ENCODE results near the gene SLC25A34.

SLC25A34 gene

DNA sequence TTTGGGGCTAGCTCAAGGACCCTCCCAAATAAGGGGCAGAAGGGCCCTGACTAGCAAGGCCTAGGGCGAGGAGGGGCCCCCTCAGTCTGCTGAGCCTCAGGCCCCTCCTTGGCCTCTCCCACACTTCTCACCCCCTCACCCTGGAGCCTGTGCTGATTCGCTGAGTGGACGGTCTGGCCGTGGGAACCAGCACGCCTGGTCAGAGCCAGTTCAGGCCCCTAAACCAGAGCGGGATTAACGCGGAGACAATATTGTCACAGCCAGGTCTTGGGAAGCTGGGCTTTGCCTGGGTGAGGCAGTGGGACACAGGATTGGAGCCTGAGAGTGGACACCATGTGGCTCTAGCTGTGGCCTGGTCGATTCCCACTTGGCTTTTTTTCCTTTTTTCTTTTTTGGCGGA, 17.7 kb downstream of the SLC25A34 start:
- no peak for DNase-seq (ENCODE audit: low spot score)

DNA sequence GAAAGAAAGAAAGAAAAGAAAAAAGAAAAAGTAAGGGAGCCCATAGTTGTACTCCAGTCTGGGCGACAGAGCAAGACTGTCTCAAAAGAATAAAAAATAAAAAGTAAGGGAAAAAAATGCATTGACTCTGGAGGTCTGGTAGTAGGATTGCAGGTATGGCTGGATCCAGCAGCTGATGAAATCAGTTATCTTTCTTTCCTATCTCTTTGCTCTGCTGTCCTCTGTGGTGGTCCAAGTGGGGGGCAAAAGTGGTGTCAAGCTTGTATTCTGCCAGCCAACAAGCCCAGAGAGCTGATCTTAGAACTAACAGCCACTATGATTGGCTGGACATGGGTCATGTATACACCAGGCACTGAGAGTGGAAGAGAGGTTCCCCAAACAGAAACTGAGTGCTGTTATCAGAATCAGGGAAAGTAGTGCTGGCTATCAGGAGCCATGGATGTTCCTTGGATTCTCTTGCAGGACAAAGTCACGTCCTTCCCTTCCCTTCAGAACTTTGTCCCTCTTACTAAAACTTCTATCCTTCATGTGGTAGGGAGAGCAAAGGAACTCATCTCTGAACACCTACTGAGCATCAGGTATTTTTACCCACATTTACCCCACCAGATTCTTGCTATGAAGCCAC, 19.1 kb downstream of the SLC25A34 start:
- no peak for DNase-seq (ENCODE audit: low spot score)

DNA sequence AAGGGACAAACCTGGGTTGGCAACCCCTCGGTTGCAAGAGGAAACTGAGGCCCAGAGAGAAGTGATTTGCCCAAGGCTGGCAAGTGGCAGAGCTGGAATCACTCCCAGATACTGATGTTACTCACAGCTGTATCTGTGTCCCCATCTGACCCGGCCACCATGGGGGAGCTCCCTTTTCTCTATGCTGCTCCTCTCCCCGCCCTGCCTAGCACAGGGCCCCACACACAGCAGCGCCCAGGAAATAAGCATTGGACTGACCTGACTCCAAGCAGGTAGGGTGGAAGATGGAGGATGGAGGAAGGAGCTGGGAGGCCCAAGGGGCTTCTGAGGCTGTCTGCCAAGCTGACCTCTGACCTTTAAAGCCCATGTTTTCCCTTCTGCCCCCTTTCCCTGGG, 19.6 kb downstream of the SLC25A34 start:
- no peak for DNase-seq (ENCODE audit: low spot score)

DNA sequence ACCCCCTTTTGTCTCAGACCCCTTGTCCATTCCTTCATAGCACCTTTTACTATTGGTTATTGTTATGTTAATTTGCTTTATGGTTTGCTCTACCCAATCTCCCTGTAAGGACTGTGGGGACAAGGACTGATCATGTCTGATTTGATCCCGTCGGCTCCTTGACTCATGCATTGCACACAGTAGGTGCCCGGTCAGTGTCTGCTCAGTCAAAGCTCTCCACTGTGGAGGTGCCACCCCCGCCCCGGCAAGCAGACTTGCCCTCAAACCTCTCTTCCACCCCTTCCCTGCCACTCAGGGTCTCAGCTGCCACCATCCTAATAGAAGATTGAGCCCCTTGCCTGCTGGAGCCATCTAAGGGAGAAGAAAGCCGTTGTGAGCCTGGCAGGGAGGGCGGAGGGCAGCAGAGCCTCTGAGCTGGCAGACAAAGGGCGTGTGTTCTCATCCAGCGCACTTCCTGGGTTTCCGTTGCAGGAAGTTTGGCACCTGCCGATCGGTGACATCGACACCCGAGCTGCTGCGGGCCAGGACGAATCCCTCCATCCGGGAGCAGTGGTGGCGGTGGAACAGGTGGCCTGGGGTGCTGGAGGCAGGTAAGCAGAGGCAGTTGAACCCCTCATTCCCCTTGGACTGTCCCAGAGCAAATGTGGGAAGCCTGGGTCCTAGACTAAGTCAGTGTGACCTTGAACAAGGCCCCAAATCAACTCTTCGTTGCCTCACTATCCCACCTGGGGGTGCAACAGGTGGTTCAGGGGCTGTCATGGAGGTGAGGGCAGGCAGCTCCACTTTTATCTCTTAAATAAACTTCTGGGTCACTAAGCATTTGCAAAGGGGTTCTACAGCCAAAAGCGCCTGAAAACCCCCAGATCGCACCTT, 20.3 kb downstream of the SLC25A34 start:
- DNase-seq (ENCODE audit: low spot score) = no peak

DNA sequence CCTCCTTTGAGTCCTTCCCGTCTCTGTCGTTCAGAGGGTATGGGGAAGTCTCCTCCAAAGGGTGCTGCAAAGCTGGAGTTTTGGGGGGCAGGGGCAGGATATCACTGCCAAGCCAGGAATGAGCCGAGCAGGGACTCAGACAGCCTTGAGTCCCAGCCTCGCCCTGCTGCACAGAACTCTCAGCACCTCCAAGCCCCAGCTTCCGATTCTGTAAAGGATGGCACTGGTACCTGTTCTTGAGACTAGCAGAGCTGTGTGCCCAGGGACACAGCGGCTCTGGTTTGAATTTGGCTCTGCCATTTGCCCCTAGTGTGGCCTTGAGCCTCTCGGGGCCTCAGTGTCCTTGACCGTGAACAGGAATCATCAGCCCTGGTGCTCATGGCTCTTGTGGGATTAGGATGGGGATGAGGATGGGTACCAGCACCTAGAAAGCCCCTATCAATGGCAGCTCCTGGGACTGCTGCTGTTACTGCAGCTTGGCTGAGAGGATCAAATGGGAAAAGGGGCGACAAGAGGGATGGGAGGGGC, 21.0 kb downstream of the SLC25A34 start:
- DNase-seq (ENCODE audit: low spot score) = no peak

DNA sequence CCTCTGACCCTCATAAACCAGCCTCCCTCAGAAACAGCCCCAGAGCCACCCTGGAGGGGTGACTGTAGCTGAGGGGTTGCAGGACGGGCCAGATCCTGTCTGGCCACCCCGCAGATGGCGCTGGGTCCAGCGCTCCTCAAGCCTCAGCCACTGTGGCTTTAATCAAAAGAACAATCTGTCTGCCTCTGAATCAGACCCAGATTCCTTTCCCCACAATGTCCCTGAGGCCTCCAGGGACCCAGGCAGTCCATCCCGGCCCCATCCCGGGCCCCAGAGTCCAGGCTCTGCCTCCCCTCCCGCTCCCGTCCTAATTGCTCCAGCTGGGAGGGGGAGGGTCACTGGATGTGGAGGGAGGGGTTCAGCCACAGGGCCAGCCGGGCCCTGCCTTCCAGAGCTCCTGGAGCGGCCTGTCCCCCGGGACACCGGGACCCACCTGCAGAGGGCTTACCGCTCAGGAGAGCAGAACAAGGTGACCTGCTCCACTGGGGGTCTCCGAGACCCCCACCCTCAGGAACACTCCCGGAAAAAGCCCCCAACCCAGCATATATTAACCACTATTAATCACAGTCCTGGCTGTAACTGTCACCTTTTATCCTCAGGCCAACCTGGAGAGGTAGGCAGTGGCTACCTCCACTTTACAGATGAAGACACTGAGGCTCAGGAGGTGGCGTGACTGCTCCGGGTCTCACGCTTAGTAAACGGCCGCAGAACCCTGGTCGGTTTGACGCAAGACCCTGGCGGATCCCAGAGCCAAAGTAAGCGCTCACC, 21.7 kb downstream of the SLC25A34 start:
- DNase-seq (ENCODE audit: low spot score) = no peak

DNA sequence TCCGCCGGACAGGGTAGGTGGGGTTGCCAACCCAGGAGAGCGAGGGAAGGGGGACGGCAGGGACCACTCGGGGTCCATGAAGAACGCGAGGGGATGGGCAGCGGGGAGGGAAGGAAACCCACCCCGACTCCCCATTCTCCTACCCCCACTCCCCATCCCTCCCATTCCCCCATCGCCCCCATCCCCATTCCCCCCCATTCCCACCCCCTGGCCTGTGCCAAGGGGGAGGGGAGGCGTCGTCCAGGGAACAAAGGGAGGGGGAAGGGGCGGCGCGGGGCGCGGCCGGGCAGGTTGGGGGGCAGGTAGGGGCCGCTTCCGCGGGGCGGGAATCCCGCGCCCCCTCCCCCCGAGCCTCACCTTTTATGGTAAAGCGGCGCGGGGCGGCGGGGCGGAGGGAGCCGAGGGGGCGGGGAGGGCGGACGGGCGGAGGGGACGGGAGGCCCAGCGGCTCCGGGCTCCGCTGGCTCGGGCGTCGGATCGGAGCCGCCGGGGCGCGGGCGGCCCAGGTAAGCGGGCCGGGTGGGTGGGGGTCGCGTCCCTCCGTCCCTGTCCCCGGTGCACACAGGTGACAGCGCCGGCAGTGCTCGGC, 22.4 kb downstream of the SLC25A34 start, which contains the start of gene FBLIM1:
Gene FBLIM1, plus strand, starts transcription at position 453 of the 589 bp plus-strand sequence. CDS start 6,189 bp downstream, outside the sequence.
- no peak for DNase-seq (ENCODE audit: low spot score)

DNA sequence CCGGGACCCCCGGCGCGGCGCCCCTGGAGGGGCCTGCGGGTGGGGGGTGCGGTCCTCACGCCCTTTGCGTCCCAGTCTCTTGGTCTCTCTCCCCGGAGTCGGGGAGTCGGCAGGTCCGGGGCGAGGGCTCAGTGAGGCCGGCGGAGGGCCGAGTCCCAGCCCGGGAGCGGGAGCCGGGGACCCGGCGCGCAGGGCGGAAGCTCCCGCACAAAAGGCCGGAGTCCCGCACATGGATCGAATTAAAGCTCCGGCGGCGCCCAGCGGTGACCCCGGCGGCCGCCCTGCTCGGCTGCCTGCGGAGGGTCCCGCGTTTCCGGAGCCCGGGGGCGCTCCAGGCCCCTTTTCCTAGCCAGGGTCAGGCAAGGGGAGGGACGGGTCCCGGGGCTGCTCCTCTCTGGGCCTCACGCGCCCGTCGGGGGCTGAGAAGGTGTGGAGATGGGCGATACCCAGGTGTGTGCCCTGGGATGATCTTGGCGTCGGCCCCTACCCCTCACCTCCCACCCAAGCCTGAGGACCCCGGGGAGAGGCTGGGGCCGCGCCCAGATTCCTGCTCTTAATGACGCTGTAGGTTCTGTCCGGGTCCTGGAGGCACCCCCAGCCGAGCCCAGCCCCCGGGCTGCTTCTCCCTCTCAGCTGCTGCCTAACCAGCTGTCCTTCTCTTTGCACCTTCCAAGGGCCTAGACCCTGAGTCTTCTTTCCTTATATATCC, 23.0 kb downstream of the SLC25A34 start:
- no peak for DNase-seq (ENCODE audit: low spot score)

DNA sequence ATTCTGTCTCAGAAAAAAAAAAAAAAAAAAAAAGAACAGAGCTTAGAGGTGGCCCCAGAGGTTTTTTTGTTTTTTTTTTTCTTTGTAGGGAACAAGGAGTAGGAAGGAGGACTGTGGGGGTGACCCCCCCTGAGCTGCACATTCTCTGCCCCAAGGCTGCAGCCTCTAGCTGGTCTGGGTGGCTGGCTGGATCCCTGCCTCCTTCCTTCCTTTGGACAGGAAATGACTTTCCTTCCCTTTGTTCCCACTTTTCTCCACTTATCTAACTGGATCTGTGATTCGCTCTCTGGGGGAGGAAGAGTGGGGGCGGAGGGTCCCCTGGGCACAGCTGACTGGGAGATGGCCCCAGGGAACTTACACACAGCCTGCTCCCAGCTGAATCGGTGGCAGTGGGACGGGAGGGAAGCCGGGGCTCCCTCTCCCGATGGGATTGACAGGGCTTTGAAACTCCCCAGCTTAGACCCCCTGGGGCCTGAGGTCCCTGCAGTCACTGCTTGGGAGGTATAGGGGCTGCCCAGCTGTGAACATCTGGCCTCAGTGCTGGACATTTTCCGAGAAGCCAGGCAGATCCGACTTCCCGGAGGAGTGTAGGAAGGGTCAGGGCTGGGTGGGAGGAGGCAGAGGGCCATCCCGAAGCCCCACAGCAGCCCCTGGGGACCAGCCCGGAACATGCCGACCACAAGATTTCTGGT, 24.6 kb downstream of the SLC25A34 start:
- DNase-seq (ENCODE audit: low spot score) = no peak

DNA sequence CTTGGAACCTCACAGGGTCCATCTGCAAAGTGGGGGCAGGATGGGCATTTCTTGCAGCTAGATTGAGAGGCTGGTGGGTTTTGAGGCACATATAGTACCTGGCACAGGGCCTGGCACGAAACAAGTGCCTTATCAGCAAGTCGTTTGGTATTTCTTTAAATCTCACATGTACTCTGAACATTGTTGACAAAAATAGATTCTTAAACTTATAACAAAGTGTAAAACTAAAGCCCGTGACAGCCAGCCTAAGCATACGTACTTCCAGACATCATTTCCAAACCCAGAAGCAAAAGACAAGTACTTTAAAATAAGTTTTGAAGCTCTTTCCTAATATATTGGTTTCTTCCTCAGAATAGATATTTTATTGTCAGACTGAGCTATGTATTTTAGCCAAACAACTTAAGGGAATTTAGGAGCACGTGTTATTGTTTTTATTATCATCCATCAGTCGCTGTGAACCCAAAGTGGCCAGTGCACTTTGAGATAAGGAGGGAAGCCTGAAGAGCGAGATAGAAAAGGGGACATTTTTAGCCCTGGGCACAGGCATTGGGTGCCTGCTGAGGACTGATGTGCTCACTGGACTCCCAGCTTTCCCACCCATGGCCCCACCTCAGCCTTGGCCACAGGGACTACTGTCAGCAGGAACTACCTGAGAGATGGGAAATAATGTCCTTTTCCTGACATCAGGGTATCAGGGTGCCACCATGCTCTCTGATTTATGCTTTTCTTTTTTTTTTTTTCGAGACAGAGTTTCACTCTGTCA, 25.5 kb downstream of the SLC25A34 start:
- no peak for DNase-seq (ENCODE audit: low spot score)

DNA sequence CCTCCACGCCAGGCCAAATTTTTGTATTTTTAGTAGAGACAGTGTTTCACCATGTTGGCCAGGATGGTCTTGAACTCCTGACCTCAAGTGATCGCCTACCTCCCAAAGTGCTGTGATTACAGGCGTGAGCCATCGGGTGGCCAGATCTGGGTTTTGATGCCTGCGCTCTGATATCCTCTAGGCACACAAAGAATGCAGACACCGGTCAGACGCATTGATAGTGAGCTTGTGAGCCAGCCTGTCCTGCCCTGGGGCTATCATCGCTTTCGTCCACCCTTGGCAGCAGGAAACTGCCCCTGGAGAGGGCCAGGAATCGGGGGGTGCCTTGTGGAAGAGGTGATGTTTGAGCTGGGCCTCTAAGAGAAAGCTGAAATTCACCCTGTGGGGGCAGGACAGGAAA, 26.5 kb downstream of the SLC25A34 start:
- DNase-seq (ENCODE audit: low spot score) = no peak

DNA sequence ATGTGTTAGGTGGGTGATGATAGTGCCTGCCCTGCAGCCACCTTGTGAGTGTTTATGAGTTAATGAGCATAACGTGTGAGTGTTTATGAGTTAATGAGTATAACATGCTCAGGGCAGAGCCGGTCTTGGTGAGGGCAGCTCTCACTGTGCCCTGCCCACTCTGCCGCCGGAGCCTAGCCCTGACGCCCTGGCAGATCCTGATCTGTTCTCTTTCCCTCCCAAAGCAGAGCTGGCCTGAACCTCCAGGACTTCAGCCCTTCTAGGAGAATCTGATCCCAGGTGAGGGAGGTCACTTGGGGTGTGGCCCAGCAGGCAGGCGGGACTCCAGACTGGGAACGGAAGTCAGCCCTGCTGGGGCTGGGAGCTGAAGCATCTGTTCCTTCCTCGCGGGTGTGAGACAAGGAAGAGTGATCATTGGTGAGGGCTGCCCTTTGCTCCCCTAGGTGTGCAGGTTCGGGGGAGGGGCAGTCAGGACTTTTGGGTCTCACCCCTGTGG, 28.3 kb downstream of the SLC25A34 start:
- DNase-seq (ENCODE audit: low spot score) = no peak

DNA sequence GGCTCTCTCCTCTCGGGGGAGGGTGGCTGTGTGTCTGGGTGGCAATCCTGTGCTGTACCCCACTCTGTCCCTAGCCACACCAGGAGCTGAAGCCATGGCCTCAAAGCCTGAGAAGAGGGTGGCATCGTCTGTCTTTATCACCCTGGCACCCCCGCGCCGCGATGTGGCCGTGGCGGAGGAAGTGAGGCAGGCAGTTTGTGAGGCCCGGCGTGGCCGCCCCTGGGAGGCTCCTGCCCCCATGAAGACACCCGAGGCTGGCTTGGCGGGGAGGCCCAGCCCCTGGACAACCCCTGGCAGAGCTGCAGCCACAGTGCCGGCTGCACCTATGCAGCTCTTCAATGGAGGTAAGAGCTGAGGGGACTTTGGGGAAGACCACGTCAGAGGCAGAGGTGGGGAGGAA, 28.8 kb downstream of the SLC25A34 start:
- no peak for DNase-seq (ENCODE audit: low spot score)

DNA sequence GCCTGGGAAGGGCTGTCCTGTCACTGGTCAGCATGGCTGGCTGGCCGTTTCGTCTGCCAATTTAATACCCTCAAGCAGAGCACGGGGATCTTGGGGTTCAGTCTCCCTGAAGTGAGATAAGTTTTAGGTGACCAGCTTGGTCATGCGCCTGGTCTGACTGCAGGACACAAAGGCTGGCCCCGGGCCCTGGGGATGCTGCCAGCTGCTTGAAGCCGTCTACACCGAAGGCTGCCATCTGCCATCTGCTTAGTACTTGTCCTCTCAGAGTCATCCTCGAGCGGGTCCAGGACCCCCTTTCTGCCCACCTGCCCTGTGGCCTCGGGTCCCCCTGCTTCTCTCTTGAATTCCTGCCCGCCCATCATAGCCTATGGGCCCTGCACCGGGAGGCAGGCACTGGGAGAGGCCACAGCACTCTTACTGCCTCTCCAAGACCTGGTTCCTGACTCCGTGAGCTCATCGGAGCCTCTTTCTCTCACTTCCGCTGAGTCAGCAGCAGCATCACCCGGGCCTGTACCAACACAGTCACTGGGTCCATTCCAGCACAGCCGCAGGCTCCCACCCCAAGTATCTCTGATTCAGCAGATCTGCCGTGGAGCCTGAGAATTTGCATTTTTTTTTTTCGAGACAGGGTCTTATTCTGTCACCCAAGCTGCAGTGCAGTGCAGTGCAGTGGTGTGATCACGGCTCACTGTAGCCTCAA, 29.6 kb downstream of the SLC25A34 start:
- no peak for DNase-seq (ENCODE audit: low spot score)

DNA sequence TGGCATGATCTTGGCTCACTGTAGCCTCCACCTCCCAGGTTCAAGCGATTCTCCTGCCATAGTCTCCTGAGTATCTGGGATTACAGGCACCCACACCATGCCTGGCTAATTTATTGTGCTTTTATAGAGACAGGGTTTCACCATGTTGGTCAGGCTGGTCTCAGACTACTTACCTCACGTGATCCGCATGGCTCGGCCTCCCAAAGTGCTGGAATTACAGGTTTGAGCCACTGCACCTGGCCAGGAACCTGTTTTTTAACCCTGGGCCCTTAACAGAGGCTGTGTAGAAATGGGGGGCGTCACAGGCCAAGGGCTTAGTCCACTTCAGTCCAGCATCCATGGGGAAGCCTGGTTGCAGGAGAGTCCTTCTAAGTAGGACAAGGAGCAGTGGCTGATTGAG, 31.9 kb downstream of the SLC25A34 start:
- DNase-seq (ENCODE audit: low spot score) = no peak

DNA sequence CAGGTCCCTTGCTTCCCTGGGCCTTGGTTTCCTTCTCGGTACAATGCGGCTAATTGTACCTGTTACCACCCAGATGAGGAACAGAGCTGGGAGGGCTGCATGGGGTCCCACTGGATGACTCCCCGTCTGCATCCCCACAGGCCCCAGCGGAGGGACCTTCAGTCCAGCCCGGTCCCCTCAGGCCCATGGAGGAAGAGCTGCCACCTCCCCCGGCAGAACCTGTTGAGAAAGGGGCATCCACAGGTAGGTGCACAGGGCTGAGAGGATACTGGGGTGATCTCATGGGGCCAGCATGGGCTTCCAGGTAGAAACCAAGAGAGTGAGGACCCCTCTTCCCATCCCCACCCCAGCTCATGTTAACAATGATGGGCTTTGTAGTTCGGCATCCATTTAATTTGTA, 32.3 kb downstream of the SLC25A34 start:
- DNase-seq (ENCODE audit: low spot score) = no peak

DNA sequence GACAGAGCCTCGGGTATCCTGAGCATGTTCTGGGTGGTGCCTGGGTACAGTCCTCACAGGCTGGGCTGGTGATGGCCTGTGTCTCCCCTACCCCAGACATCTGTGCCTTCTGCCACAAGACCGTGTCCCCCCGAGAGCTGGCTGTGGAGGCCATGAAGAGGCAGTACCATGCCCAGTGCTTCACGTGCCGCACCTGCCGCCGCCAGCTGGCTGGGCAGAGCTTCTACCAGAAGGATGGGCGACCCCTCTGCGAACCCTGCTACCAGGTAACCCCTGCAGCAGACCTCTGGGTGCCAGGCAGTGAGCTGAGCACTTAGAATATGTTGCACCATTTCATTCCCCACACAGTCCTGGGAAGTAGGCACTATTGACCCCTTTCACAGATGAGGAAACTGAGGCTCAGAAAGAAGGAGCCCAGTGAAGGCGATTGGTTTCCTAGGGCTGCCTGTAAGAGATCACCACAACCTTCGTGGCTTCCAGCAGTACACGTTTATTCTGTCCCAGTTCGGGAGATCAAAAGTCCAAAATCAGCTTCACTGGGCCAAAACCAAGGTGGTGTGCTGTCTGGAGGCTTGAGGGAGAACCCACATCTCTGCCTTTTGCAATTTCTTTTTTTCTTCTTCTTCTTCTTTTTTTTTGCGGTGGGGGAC, 34.4 kb downstream of the SLC25A34 start:
- DNase-seq (ENCODE audit: low spot score) = no peak

DNA sequence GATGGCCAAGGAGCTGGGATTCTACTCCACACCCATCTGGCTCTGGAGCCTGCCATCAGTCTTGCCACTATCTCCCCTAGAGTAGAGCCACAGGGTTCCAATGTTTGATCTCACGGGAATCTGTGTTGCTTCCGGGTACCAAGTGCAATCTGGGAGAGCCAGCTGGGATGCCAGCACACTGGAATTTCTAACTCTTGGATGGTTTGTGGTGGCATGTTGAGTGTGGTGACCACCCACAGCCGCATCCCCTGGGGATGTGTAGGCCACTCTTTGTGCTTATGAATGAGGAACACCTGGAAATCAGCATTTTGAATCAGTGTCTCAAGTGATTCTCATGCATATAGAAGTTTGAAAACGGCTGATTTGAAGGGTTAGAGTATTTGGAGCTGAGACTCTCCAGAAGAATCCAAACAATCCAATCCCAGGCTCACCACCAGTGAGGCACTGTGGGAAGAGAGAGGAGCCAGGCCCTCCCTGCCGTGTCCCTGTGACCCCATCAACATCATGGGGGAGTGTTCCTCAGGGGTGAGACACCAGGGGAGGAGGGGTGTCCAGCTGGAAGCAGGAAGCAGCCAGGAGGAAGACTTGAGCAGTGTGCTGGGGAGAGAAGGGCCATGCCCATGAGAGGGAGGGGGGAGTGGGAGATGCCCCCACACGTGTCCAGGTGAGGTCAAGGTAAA, 35.9 kb downstream of the SLC25A34 start:
- DNase-seq (ENCODE audit: low spot score) = no peak

Data from CD4-positive, alpha-beta T cell treated with Interleukin-15 for 4 hours (primary cell).